Fibroblast of skin of left quadriceps (primary cell): ENCODE results near the gene URI1.
"Not testable (repeated sequence)": the region's sequence is repeated elsewhere in the genome, so short reads cannot be mapped to it uniquely, and the experiment has no call there.

Source experiments
- DNase-seq, 2 experiments: peaks; one replicate each; pipeline ENCODE4 v3.0.0-alpha.2; 2013; ENCODE audit warnings: low read depth in 2 of 2

The URI1 gene

DNA sequence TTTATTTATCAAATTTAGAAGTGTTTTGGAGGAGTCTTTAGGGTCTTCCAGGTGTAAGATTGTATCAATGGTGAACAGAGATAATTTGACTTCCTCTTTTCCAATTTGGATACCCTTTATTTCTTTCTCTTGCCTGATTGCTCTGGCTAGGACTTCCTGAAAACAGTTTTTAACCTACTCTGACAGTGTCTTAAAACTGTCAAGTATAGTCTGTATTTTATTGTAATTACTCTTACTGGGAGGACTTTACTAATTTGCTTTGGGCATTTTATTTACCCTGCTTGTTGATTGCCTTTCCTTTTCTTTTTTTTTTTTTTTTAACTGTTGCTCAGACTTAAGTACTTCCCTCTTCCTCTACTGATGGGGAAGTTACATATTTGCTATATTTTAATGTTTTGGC lies 81.3 kb downstream of the URI1 start:
- DNase-seq, result no peak

DNA sequence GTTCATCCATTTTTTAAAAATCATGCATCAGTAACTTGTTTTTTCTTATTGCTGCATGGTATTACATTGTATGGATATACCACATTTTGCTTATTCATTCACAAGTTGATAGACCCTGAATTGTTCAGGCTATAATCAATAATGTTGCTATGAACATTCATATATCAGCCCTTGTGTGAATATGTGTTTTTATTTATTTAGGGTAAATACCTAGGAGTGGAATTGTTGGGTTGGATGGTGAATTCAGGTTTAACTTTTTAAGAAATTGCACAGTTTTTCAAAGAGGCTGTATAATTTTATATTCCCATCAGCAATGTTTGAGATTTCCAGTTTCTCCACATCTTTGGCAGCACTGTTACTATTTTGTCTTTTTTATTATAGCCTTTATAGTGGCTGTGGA lies 82.1 kb downstream of the URI1 start:
- DNase-seq, result no peak

DNA sequence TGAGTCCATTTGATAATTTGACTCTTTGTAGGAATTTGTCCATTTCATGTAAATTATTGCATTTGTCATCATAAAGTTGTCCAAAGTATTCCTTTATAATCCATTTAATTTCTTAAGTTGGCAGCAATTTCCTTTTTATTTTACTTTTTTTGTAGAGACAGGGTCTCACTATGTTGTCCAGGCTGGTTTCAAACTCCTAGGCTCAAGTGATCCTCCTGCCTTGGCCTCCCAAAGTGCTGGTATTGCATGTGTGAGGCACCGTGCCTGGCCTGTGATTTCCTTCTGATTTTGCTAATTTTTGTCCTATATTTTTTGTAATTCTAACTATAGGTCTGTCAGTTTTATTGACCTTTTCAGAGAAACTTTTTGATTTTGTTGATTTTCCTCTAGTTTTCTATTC lies 84.9 kb downstream of the URI1 start:
- DNase-seq, result no peak

DNA sequence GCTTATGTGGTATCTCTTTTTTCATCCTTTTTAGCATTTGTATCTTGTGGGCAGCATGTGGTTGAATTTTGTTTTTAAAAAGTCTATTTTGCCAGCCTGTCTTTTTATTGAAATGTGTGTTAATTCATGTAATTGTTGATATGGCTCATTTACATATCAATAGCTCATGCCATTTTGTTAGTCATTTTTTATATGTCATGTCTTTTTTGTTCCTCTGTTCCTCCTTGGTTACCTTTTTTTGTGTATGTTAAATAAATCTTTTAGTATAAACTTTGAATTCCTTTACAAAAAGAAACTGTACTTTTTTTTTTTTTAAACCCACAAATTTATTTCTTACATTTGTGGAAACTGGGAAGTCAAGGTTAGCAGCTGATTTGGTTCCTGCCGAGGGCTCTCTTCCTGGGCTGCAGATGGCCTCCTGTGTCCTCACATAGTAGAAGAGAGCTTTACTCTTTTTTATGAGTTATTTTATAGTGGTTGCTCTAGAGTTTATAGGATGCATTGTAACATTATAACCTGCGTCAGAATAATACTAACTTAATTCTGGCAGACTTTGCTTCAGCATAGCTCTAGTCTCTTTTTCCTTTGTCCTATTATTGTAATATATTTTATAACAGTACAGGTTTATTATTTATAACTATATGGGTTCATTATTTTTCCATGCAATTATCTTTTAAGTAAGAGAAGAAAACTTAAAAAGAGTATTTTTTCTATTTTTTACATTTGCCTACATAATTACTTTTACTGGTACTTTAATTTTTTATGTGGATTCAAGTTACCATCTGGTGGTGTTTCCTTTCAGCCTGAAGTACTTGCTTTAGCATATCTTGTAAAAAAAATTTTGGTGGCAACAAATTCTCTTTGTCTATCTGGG lies 86.3 kb downstream of the URI1 start:
- no peak for DNase-seq

DNA sequence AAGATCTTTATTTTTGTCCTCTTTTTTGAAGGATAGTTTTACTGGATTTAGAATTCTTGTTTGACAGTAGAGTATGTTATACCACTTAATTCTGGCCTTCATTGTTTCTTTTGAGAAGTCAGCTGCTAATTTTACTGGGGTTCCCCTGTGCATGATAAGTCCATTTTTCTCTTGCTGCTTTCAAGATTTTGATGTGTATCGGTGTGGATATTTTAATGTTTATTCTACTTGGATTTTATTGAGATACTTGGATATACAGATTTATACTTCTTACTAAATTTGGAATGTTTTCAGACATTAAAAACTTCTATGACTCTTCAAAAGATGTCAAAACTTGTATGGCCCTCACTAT lies 86.9 kb downstream of the URI1 start:
- DNase-seq, result no peak

DNA sequence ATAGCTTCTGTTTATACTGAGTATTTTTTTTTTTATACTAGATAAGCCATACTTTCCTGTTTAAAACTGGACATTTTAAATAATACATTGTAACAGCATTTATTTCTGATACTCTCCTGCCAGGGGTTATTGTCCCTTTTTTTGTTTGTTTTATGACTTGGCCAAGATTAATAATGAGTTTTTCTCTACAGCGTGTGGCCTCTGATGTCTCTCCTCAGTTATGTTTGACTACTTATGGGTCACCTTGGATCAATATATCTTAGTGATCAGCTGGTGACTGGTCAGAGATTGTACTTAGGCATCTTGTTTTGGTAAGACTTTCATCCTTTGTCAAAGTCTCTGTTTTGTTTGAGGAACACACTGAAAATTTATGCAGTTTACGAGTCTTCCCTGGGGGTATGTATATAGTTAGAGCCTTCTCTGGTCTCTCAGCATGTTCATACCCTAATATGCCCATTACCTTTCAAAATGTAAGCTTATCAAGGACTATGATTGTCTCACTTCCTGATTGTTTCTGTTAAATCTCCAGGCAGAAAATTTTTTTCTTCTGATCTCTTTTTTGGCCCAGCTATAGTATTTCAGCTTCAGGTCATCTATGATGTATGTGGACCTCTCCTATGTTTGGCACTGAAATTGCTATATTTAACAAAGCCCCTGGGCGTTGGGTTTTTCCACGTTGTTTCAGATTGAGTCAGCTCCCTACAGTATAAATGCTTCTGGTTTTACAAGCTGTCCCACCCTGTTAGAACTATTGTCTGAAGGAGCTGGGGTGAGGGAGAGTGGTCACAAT lies 87.9 kb downstream of the URI1 start:
- peak in 1 of 2 experiments; percentile 9 for DNase-seq

DNA sequence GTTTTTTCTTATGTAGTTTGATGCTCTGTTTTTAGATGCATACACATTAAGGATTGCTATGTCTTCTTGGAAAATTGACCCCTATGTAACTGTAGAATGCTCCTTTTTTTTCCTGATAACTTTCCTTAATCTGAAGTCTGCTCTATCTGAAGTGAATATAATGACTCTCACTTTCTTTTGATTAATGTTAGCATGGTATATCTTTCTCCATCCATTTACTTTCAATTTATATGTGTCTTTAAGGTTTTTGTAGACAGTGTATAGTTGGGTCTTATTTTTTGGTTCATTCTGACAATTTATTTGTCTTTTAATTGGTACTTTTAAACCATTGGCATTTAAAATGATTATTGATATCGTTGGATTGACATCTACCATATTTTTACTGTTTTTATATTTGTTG lies 92.3 kb downstream of the URI1 start:
- no peak for DNase-seq

DNA sequence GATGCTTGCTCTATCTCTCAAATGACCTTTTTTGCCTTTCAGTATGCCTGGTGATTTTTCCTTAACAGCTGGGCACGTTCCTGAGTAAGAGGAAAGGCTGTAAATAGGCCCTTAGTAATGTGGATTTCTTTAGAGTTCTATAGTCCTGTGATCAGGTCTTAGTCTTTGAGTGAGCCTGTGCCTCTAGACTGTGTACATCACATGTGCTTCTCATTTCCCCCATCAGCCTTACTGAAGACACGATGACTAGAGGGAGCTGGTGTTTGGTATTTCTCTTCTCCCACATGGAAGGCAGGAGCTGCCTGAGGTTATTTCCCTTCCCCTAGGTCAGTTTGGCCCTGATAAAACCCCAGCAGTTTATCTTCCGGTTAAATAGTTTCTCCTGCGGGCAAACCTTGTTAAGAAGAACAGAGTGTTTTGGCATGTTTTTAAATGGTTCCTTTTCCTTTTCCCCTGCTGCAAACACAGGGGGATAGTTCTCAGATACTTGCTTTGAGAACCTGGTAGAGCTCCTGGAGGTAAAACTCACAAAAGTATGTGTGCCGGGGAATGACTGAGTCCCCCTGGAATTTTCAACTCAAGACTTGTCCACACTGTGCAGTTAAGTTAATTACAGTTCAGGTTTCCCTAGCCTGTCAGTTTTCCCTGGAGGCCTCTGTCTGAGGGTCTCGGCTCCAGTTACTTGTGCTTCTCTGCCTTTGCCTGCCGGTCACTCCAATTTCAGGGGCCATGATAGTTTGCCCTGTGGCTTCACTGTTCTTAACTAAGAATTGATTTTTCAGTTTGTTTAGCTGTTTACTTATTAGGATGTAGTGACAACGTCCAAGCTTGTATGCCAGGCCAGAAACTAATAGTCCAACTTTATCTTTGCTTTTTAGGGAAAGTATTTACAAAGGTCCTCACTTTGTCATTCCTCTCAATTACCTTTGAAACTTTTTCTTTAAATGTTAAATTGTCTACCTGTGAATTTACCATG lies 94.4 kb downstream of the URI1 start:
- DNase-seq, result peak; percentile 20 to 28

DNA sequence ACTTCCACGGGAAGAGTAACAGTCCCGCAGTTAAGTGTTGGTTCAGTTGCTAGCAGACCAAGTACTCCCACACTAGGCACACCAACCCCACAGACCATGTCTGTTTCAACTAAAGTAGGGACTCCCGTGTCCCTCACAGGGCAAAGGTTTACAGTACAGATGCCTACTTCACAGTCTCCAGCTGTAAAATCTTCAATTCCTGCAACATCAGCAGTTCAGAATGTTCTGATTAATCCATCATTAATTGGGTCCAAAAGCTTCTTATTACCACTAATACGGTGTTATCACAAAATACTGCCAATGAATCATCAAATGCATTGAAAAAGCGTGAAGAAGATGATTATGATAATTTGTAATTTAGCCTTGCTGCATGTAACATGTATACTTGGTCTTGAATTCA lies 95.8 kb downstream of the URI1 start:
- no peak for DNase-seq

DNA sequence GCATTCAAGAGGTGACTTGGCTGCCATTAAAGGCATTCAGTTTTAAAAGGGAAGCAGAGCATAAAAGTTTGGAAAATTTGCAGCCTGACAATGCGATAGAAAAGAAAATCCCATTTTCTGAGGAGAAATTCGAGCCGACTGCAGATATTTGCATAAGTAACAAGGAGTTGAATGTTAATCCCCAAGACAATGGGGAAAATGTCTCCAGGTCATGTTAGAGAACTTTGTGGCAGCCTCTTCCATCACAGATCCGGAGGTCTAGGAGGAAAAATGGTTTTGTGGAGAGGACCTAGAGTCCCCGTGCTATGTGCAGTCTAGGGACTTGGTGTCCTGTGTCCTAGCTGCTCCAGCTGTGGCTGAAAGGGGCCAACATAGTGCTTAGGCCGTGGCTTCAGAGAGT lies 99.9 kb downstream of the URI1 start:
- not testable (repeated sequence) for DNase-seq

DNA sequence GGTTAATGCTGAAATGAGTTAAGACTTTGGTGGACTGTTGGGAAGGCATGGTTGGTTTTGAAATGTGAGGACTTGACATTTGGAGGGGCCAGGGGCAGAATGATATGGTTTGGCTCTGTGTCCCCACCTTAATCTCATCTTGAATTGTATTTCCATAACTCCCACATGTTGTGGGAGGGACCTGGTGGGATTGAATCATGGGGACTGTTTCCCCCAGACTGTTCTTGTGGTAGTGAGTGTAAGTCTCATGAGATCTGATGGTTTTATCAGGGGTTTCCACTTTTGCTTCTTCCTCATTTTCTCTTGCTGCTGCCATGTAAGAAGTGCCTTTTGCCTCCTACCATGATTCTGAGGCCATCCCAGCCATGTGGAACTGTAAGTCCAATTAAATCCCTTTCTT lies 101.0 kb downstream of the URI1 start:
- not testable (repeated sequence) for DNase-seq

DNA sequence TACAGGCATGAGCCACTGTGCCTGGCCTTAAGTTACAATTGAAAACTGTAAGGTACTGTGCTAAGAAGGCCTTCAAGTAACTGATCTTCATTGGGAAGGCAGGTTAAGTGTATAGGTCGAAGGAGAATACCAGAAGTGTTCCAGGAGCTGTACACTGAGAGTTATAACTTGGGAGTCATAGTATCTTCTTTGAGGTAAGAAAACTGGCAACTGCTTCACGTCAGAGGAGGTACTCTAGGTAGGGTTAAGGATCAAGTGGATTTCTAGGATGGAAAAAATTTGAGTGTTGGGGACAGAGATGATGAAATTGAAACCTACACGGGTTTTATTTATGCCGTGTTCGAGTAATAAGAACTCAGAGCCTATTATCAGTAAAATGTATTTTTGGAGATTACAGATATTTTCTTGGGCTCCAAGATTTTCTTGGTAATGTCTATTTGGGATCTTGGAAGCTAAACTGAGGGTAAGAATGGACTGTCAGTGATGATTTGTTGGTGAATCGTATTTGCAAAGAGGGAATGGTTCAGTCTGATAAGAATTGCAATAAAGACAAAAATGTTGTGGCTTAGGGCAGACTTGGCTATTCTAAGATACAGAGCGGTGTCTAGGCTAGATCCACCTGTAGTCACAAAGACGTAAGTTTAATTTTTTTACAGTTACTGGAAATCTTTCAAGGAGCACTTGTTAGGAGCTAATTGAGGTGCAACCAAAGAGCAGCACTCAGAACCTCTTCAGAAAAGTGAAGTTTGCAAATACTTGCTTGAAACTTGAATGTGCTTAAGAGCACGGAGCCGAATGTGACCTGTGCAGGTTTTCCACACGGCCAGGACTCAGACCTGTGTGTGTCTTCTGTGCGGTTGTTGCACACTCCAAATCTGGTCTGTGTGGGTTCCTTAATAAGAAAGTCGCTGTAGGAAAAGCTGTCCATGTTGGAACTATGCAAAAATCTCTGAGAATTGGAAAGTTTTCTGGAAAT lies 102.5 kb downstream of the URI1 start:
- DNase-seq, result no peak

DNA sequence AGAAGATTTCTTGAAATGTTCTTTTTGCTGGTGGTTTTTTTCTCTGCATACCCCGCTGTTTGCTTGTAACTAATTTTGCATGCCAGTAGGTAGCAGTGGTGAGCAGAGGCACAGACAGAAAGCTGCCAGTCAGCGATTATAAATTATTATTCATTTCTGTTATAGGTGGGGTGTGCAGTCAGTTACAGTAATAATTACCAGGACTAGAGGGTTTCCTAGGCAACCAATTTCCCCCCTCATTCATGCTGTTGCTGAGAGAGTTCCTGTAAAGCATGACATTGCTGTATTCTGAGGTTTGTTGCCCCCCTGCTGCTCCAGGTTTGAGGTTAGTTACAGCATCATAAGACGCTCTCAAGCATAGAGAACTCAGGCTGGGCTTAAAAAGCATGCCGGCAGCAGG lies 104.5 kb downstream of the URI1 start:
- peak in 1 of 2 experiments; percentile 0 for DNase-seq

DNA sequence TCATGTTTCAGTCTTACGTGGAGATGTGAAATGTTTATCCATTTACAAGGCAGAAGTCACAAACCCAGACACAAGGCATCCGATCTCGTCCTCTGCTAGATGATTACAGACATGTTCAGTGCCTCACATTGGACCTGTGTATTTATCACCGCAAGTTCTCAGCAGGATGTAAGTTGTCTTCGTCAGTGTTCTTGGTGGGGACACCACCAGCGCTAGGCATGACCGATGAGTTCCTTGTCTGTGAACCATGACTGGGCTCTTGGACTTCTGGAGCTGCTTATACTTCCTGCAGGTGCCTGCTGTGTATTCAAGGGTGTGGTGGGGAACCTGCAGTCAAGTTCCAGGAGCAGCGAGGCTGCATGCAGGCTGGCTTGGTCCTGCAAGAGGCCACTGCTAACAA lies 105.4 kb downstream of the URI1 start:
- no peak for DNase-seq

DNA sequence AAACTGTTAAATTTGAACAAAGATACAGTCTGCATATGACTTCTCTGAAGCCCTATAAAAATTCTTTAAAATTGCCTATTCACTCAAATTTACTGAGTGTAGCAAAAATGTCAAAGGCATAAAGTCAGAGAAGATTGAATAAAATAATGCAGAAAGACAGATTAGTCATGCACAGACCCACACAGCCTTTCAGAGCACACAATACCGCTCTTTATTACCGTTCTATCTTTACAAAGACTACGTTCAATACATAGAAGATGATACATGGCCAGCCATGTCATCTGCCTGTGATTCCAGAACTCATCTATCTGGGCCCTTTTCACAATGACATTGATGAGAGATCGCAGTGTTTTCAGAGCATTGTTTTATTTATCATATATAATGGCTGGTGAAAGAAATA lies 107.2 kb downstream of the URI1 start:
- no peak for DNase-seq

DNA sequence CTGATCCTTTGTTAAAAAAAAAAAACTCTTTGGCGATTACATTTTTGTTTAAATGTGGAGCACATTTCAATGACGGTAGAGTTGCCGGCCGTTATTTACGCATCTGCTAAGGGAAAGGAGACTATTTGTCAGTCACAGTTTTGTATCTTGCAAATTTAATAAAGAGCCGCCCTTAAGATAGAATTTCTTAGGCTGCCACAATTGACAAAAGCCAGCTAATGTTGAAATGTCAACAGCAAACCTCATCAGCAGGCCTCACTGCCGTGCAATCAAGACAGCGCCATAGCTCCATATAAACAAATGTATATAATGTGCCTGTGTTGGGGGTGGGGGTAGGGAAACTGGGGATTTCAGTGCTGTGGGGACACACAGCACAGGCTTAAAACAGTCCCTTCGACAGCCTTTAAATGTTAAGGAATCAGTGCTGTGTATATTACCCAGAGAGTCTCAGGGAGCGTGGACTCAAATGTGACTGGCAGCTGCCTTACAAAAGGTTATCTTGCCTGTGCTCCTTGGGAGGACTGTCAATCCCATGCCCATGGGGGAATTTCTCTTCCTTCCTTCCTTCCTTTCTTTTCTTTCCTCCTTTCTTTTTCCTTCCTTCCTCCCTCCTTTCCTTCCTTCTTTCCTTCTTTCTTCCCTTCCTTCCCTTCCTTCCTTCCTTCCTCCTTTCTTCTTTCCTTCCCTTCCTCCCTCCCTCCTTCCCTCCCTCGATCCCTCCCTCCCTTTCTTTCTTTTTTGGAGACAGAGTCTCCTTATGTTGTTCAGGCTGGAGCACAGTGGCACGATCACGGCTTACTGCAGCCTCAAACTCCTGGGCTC lies 108.0 kb downstream of the URI1 start:
- no peak for DNase-seq

DNA sequence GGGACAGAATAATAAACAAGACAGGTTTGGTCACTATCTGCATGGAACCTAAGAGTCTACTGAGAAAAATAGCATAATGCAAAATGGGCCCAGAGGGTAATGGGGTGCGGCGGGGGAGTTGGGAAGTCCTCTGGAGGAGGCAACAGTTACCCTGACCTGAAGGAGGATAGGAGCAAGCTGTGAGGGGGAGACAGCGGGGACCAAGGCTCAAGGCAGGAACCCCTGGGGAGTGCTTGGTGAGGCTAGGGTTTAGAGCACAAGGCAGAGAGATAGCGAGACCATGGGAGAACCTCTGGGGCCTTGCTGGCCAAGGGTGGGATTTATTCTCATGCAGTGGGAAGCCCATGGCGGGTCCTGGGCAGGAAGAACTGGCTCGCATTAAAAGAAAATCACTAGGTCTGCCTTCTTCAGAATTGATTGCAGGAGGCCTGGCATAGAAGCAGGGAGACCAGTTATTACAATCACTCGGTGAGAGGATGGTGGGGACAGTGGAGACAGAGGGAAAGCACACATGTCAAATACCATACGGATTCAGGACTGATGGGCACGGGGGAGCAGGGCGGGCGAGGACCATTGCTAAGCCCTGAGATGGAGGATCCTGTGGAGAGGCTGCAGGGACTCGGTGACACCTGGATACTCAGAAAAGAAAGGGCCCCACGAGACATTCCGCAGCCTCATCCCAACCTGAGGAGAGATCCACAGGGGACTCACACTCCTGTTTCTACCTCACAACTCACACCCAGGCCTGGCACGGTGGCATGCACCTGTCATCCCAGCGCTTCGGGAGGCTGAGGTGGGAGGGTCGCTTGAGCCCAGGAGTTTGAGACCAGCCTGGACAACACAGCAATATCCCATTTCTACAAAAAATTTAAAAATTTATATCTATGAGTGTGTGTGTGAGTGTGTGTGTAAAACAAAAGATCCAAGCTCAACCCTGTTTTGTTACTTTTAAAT lies 110.4 kb downstream of the URI1 start:
- no peak for DNase-seq

DNA sequence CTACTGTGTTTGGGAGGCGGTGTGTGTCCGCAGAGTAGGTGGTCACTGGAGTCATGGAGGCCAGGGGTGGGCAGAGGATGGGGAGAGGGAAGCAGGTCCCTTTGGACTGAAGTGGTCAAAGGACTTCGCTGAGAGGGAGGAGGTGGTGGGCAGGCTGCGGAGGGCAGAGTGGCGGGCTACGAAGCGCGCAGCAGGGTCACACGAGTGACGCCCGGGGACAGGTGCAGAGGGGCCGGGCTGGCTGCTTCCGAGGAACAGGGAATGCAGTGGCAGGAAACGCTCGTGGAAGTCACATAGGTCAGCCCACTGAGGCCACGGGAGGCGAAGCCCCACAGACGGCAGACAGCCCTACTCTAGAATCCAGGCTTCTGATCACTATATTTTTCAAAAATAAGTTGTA lies 111.5 kb downstream of the URI1 start:
- no peak for DNase-seq

DNA sequence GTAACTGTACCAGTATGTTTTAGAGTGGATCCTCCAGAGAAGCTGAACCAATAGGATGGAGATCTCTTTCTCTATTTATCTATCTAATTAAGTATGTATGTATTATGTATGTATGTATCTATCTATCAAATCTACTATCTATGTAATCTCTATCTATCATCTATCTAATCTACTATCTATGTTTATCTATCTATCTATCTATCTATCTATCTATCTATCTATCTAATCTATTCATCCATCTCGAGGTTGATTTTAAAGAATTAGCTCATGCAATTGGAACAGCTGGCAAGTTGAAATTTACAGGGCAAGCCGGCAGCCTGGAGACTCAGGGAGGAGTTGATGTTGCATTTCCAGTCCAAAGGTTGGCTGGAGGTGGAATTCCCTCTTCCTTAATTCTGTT lies 112.2 kb downstream of the URI1 start:
- DNase-seq, result no peak
